Right lobe of liver (tissue), 6 donors: ENCODE results near the gene ABCC3. TPM values are rescaled to one million over a fixed set of nuclear protein-coding genes. Genes with fewer than 3 reads are reported as not detected.

Experiments used
- ATAC-seq, 4 donors: fragments of 200-7000 bp; cut with Tn5 transposase; one replicate each; pipeline ENCODE4 v1.9.1; 2020; ENCODE audit warnings: mild to moderate bottlenecking in 4 of 4, moderate library complexity in 4 of 4
- DNase-seq, 3 donors: peaks; one replicate each; pipeline ENCODE4 v3.0.0-alpha.2; 2020
- H3K27ac ChIP-seq, 3 donors: fragments of 200-600 bp; one replicate each; pipeline ENCODE4 v1.8.0; 2022
- H3K27me3 ChIP-seq, 2 donors: fragments of 200-600 bp; one replicate each; pipeline ENCODE4 v1.8.0; 2022
- H3K36me3 ChIP-seq, 4 donors: fragments of 200-600 bp; sonication (generic) in 1 of 4; one replicate each; pipeline versions ENCODE4 v1.5.1 to v1.8.0; 2017 to 2022; ENCODE audit warnings: control low read depth in 1 of 4
- H3K4me1 ChIP-seq, 4 donors: fragments of 200-600 bp; sonication (generic) in 1 of 4; one replicate each; pipeline versions ENCODE4 v1.5.1 to v1.8.0; 2017 to 2022; ENCODE audit warnings: control low read depth in 1 of 4
- H3K4me3 ChIP-seq, 3 donors: fragments of 200-600 bp; one replicate each; pipeline ENCODE4 v1.8.0; 2022
- H3K9me3 ChIP-seq, 4 donors: fragments of 200-600 bp; sonication (generic) in 1 of 4; one replicate each; pipeline versions ENCODE4 v1.5.1 to v1.8.0; 2017 to 2022; ENCODE audit warnings: control low read depth in 1 of 4
- CTCF ChIP-seq, 4 donors: fragments of 200-600 bp in 3 of 4; fragments of 450-650 bp in 1 of 4; IDR thresholded peaks; one replicate each; pipeline versions ENCODE4 v1.5.1 to v1.8.0; 2016 to 2022; ENCODE audit warnings: antibody characterized with exemption in 4 of 4, mild to moderate bottlenecking in 2 of 4
- POLR2A ChIP-seq: fragments of 450-650 bp; IDR thresholded peaks from one replicate; pipeline ENCODE4 v1.6.1; 2017; ENCODE audit warnings: antibody characterized with exemption, mild to moderate bottlenecking
- WGBS: methylation state at CpG from one replicate; pipeline ENCODE4 v1.1.6; 2018; ENCODE audit warnings: low coverage, low lambda C conversion rate; ENCODE audit not compliant: insufficient coverage; ENCODE audit errors: missing lambda C conversion rate; 5-methylcytosine and 5-hydroxymethylcytosine counted together
- intact Hi-C, 2 donors: fragments of 100-400 bp; cut with DNase I; formaldehyde crosslinking; loops; one replicate each; pipeline versions ENCODE4 v1.11.2 to v1.14.1; 2022
- total RNA-seq, 6 experiments: library from RNA; depleted of rRNA in 2 of 6; stranded (reverse); fragments of >200 nt in 2 of 6; fragmentation: NEBNext Ultra II Directional in 3 of 6; extraction: Animal tissue kit (Norgen Biotek cat#: 25700) in 3 of 6; gene quantifications; one replicate each; pipeline versions ENCODE4 v1.1.0 to v1.2.4, GENCODE V29; 2016 to 2023
- donor health status: DM: no; HTN: yes; CAD: no.
- donor health status: DM: no; HTN: no; CAD: no.
- donor health status: DM: no; HTN: no; CAD: no.
- donor health status: DM: no; HTN: yes; CAD: no.
- donor health status: DM: no; HTN: yes; CAD: no.

ABCC3 gene
- total RNA-seq, 6 experiments from 2014 or later, result 146 to 286 (median 178) TPM

- Histone ChIP-seq H3K27ac (no peak overlapping the region), H3K4me1 (peaks cover 5 to 53% (median 30%) of the 10 kb centered on the region in 4 donors), H3K9me3 (no peaks in the 10 kb centered on the region), H3K4me3 (no peak overlapping the region), H3K27me3 (no peaks in the 10 kb centered on the region), H3K36me3 (peaks cover 0 to 7% (median 3%) of the 10 kb centered on the region in 4 donors)
- TF ChIP-seq CTCF (IDR thresholded peaks at IDR 0.05) (no peak), POLR2A (peak; percentile 3)
- 53% methylated on average over 5 of the region's 10 CpGs for whole genome bisulfite sequencing
- DNase-seq, result peak in 2 of 3 donors; percentile 20 to 55
- intact Hi-C loops, result no loop called here
- ATAC-seq, result no peak
These were observed 8.3 kb downstream of the ABCC3 start for GRCh38 chr17:50642722-50643656.

GRCh38 chr17:50645748-50646682, 11.3 kb downstream of the ABCC3 start:
- Histone ChIP-seq H3K36me3 (peaks cover 0 to 7% (median 3%) of the 10 kb centered on the region in 4 donors), H3K4me1 (peaks cover 0 to 23% (median 12%) of the 10 kb centered on the region in 4 donors), H3K27ac (no peak overlapping the region), H3K9me3 (no peaks in the 10 kb centered on the region), H3K27me3 (no peaks in the 10 kb centered on the region), H3K4me3 (no peak overlapping the region)
- intact Hi-C loops, result no loop called here
- no peak for ATAC-seq
- 100% methylated on average over 3 of the region's 3 CpGs for WGBS
- peak in 1 of 3 donors; percentile 6 for DNase-seq
- TF ChIP-seq POLR2A (peak; percentile 32), CTCF (IDR thresholded peaks at IDR 0.05) (no peak)

DNA sequence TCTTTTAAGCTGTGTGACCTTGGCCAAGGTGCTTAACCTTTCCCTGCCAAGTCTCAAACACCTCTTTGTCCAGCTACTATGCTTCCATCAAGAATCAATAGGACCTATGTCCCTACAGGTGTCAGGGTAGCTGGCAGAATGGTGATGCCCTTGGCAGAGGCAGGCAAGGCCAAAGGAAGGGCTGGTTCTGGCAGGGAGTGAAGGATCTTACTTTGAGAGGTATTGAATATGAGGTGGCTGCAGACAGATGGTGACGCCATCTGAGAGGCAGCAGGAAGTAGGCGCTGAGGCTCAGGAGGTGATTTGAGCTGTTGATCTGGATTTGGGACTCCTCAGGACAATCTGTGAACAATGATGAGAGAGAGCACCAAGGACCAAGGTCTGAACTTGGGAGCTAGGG, 12.5 kb downstream of the ABCC3 start:
- ATAC-seq (peak in 1 of 4 donors; percentile 49), DNase-seq (peak in 2 of 3 donors; percentile 10 to 37)
- no peaks in the 10 kb centered on the region for H3K9me3 ChIP-seq
- no CpG with 5 or more reads among the region's 2 CpGs for WGBS
- no peak overlapping the region for H3K27ac ChIP-seq
- intact Hi-C loops, result no loop called here
- TF ChIP-seq POLR2A (no peak), CTCF (IDR thresholded peaks at IDR 0.05) (no peak)
- peaks cover 0 to 7% (median 3%) of the 10 kb centered on the region in 4 donors for H3K36me3 ChIP-seq
- H3K4me1 ChIP-seq, result peaks cover 0 to 11% (median 5%) of the 10 kb centered on the region in 4 donors
- no peaks in the 10 kb centered on the region for H3K27me3 ChIP-seq
- no peak overlapping the region for H3K4me3 ChIP-seq

DNA sequence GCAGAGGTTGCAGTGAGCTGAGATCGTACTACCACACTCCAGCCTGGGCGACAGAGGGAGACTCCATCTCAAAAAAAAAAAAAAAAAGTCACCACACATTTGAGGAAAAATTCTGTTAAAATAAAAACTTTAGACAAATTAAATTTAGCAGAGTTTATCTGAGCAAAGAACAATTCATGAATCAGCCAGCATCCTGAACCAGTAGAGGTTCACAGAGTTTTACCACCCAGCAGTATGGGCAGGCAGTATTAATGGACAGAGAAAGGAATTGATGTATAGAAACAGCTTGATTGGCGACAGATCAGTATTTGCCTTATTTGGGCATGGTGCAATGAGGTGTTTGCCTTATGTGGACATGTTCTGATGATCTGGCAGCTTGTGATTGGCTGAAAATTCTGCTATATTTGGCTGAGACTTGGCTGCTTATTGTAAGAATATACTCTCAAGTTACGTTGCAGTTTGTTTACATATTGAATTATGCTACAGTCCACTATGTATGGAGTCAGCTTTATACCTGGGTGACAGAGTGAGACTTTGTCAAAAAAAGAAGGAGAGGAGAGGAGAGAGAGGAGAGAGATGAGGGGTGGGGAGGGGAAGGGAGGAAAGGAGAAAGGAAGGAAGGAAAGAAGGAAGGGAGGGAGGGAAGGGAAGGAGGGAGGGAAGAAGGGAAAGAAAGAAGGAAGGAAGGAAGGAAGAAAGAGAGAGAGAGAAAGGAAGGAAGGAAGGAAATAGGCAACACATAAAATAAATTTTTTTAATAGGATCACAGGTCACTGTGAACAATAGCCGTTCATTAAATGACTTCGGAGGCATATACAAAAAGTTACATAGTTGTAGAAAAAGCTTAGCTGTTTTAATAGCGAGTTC, 14.6 kb downstream of the ABCC3 start:
- no peaks in the 10 kb centered on the region for H3K27me3 ChIP-seq
- TF ChIP-seq CTCF (IDR thresholded peaks at IDR 0.05) (no peak), POLR2A (no peak)
- H3K4me1 ChIP-seq, result no peaks in the 10 kb centered on the region
- intact Hi-C loops, result no loop called here
- 81% methylated on average over 7 of the region's 7 CpGs for WGBS
- no peaks in the 10 kb centered on the region for H3K36me3 ChIP-seq
- H3K27ac ChIP-seq, result no peak overlapping the region
- H3K9me3 ChIP-seq, result no peaks in the 10 kb centered on the region
- DNase-seq (no peak), ATAC-seq (no peak)
- no peak overlapping the region for H3K4me3 ChIP-seq
